Common myeloid progenitor, CD34-positive (primary cell): ENCODE results near the gene AKAP13.

Source experiments
- CTCF ChIA-PET: fragments of 350-600 bp; sonication (Branson Sonifier 250); formaldehyde crosslinking; loops from one replicate; lab custom pipeline; 2021; ENCODE audit warnings: antibody characterized with exemption; lab: Charles Lee
- POLR2A ChIA-PET: fragments of 350-600 bp; sonication (Branson Sonifier 250); formaldehyde crosslinking; loops from one replicate; lab custom pipeline; 2021; ENCODE audit warnings: antibody characterized with exemption; lab: Charles Lee
- DNase-seq, 3 donors: peaks; one replicate each; pipeline versions ENCODE4 v3.0.0 to v3.0.0-alpha.2; 2013
- H3K27ac ChIP-seq, 2 experiments: 1 replicate in 1 of 2; 2 replicates in 1 of 2; pipeline ENCODE4 v1.7.0; 2013; ENCODE audit warnings: inconsistent platforms in 2 of 2, low read length in 2 of 2, mild to moderate bottlenecking in 2 of 2, low read depth in 1 of 2, moderate library complexity in 1 of 2; ENCODE audit not compliant: severe bottlenecking in 2 of 2, insufficient read depth in 1 of 2, poor library complexity in 1 of 2
- H3K27me3 ChIP-seq, 5 experiments: replicated peaks in 2 of 5; 1 replicate in 3 of 5; 2 replicates in 2 of 5; pipeline versions ENCODE4 v1.6.1 to v1.7.0; 2013; ENCODE audit warnings: low read length in 4 of 5, mild to moderate bottlenecking in 2 of 5, moderate library complexity in 2 of 5, inconsistent platforms in 1 of 5; ENCODE audit not compliant: insufficient read depth in 5 of 5, control insufficient read depth in 4 of 5
- H3K36me3 ChIP-seq, 4 experiments: 1 replicate in 2 of 4; 2 replicates in 2 of 4; pipeline versions ENCODE4 v1.6.1 to v1.7.0; 2013; ENCODE audit warnings: low read length in 3 of 4, control low read depth in 1 of 4, mild to moderate bottlenecking in 1 of 4; ENCODE audit not compliant: control insufficient read depth in 4 of 4, insufficient read depth in 4 of 4
- H3K4me1 ChIP-seq, 4 experiments: 1 replicate in 3 of 4; 2 replicates in 1 of 4; pipeline versions ENCODE4 v1.6.1 to v1.7.1; 2013; ENCODE audit warnings: low read length in 3 of 4, mild to moderate bottlenecking in 3 of 4, control low read depth in 1 of 4, inconsistent platforms in 1 of 4, moderate library complexity in 1 of 4; ENCODE audit not compliant: control insufficient read depth in 4 of 4, insufficient read depth in 4 of 4; ENCODE audit errors: control extremely low read depth in 1 of 4
- H3K4me3 ChIP-seq, 7 experiments: 1 replicate in 4 of 7; 2 replicates in 3 of 7; pipeline versions ENCODE4 v1.5.1 to v1.7.0; 2013; ENCODE audit warnings: mild to moderate bottlenecking in 7 of 7, low read length in 6 of 7, moderate library complexity in 6 of 7, inconsistent platforms in 2 of 7, low read depth in 2 of 7, control low read depth in 1 of 7; ENCODE audit not compliant: insufficient read depth in 4 of 7, control insufficient read depth in 1 of 7; ENCODE audit errors: extremely low read depth in 1 of 7
- H3K9me3 ChIP-seq, 5 experiments: 1 replicate in 4 of 5; 2 replicates in 1 of 5; pipeline versions ENCODE4 v1.6.1 to v1.7.1; 2013; ENCODE audit warnings: low read length in 4 of 5, mild to moderate bottlenecking in 2 of 5, inconsistent platforms in 1 of 5, low read depth in 1 of 5, moderate library complexity in 1 of 5; ENCODE audit not compliant: control insufficient read depth in 4 of 5, insufficient read depth in 2 of 5; ENCODE audit errors: control extremely low read depth in 1 of 5
- WGBS: methylation state at CpG from one replicate; pipeline ENCODE4 v1.1.5; 2013; ENCODE audit not compliant: insufficient coverage; 5-methylcytosine and 5-hydroxymethylcytosine counted together

Gene AKAP13

GRCh38 chr15:85593809-85594445 is 213.5 kb downstream of the AKAP13 start:
- WGBS = no CpG with 5 or more reads among the region's 1 CpG
- peaks cover 1 to 15% (median 5%) of the 10 kb centered on the region in 4 experiments for H3K36me3 ChIP-seq

GRCh38 chr15:85595804-85596536 is 215.6 kb downstream of the AKAP13 start:
- H3K27me3 ChIP-seq = no peaks in the 10 kb centered on the region
- WGBS = 96% methylated on average over 4 of the region's 4 CpGs
- peaks cover 0 to 18% (median 7%) of the 10 kb centered on the region in 4 experiments for H3K36me3 ChIP-seq
- POLR2A ChIA-PET = no interaction called here
- H3K9me3 ChIP-seq = no peaks in the 10 kb centered on the region
- peaks cover 2 to 20% (median 10%) of the 10 kb centered on the region in 4 experiments for H3K4me1 ChIP-seq
- no peak overlapping the region for H3K27ac ChIP-seq
- DNase-seq = no peak
- CTCF ChIA-PET = no interaction called here
- peak overlapping the region in 1 of 7 experiments; percentile 31 for H3K4me3 ChIP-seq

More at GRCh38 chr15:85593809-85594445, 213.5 kb downstream of the AKAP13 start:
- no peaks in the 10 kb centered on the region for H3K9me3 ChIP-seq
- H3K4me1 ChIP-seq = peaks cover 2 to 21% (median 8%) of the 10 kb centered on the region in 4 experiments
- H3K27me3 ChIP-seq = no peaks in the 10 kb centered on the region
- DNase-seq = no peak
- ChIA-PET CTCF (interaction anchor here (0.7 to 4.0 kb wide), 4 partner anchors 10 to 135 kb away, joined by 3 to 16 read pairs (median 4); no protein-coding TSS in a partner anchor), POLR2A (no interaction called here)
- H3K4me3 ChIP-seq = no peak overlapping the region
- no peak overlapping the region for H3K27ac ChIP-seq

- Histone ChIP-seq H3K27me3 (no peaks in the 10 kb centered on the region), H3K4me1 (peaks cover 2 to 17% (median 10%) of the 10 kb centered on the region in 4 experiments), H3K4me3 (no peak overlapping the region), H3K36me3 (peaks cover 0 to 18% (median 8%) of the 10 kb centered on the region in 4 experiments), H3K27ac (no peak overlapping the region), H3K9me3 (no peaks in the 10 kb centered on the region)
- WGBS = no CpG with 5 or more reads among the region's 2 CpGs
- DNase-seq = peak in 2 of 3 donors; percentile 60 to 77
- ChIA-PET CTCF (interaction anchor here (1.1 kb wide), 1 partner anchor 21 kb away, joined by 4 read pairs; no protein-coding TSS in a partner anchor), POLR2A (no interaction called here)
Measured at GRCh38 chr15:85597155-85597815, 216.9 kb downstream of the AKAP13 start.

GRCh38 chr15:85598219-85598618 is 217.8 kb downstream of the AKAP13 start:
- WGBS = 98% methylated on average over 4 of the region's 4 CpGs
- H3K27ac ChIP-seq = no peak overlapping the region
- H3K27me3 ChIP-seq = no peaks in the 10 kb centered on the region
- DNase-seq = no peak
- H3K36me3 ChIP-seq = peaks cover under 1 to 18% (median 10%) of the 10 kb centered on the region in 4 experiments
- ChIA-PET POLR2A (no interaction called here), CTCF (interaction anchor here (1.2 kb wide), 1 partner anchor 9 kb away, joined by 5 read pairs; no protein-coding TSS in a partner anchor)
- H3K4me3 ChIP-seq = no peak overlapping the region
- no peaks in the 10 kb centered on the region for H3K9me3 ChIP-seq
- peaks cover 2 to 15% (median 10%) of the 10 kb centered on the region in 4 experiments for H3K4me1 ChIP-seq

GRCh38 chr15:85598718-85599398 is 218.5 kb downstream of the AKAP13 start:
- Histone ChIP-seq H3K36me3 (peaks cover 5 to 21% (median 15%) of the 10 kb centered on the region in 4 experiments), H3K9me3 (no peaks in the 10 kb centered on the region), H3K4me1 (peaks cover 2 to 15% (median 10%) of the 10 kb centered on the region in 4 experiments), H3K4me3 (no peak overlapping the region), H3K27me3 (no peaks in the 10 kb centered on the region), H3K27ac (no peak overlapping the region)
- WGBS = 97% methylated on average over 5 of the region's 5 CpGs
- CTCF ChIA-PET = interaction anchor here (1.2 kb wide), 1 partner anchor 10 kb away, joined by 5 read pairs; no protein-coding TSS in a partner anchor
- POLR2A ChIA-PET = no interaction called here
- DNase-seq = no peak

GRCh38 chr15:85600001-85600400 is 219.6 kb downstream of the AKAP13 start:
- Histone ChIP-seq H3K27me3 (no peaks in the 10 kb centered on the region), H3K27ac (no peak overlapping the region), H3K4me1 (peaks cover 2 to 15% (median 10%) of the 10 kb centered on the region in 4 experiments), H3K36me3 (peaks cover 5 to 21% (median 15%) of the 10 kb centered on the region in 4 experiments), H3K4me3 (no peak overlapping the region), H3K9me3 (no peaks in the 10 kb centered on the region)
- DNase-seq = peak in 1 of 3 donors; percentile 41
- no CpG with 5 or more reads among the region's 2 CpGs for WGBS
- ChIA-PET CTCF (interaction anchor here (0.7 to 1.9 kb wide), 5 partner anchors 18 to 115 kb away, joined by 3 to 7 read pairs (median 3); no protein-coding TSS in a partner anchor), POLR2A (no interaction called here)
